ENCODE measurements around the gene SLC37A2. TPM values are rescaled to one million over a fixed set of nuclear protein-coding genes. Genes with fewer than 3 reads are reported as not detected.
"Not testable (repeated sequence)": the region's sequence is repeated elsewhere in the genome, so short reads cannot be mapped to it uniquely, and the experiment has no call there.

SLC37A2 gene
- total RNA-seq, 1 donor from 2014 or later, result 0.37 TPM

- Mint-ChIP-seq H3K36me3 (ENCODE audit: low read depth) (no peaks in the 10 kb centered on the region), H3K4me1 (ENCODE audit: low read depth) (peaks cover 10% of the 10 kb centered on the region), H3K9me3 (ENCODE audit: low read depth) (no peaks in the 10 kb centered on the region), H3K4me3 (ENCODE audit: unreplicated experiment) (no peak overlapping the region), H3K27ac (ENCODE audit: unreplicated experiment) (no peak overlapping the region), H3K27me3 (ENCODE audit: low read depth) (no peaks in the 10 kb centered on the region)
- DNase-seq (ENCODE audit: low spot score), result peak; percentile 87
- TF ChIP-seq CTCF (IDR thresholded peaks at IDR 0.05), result no peak
Measured at GRCh38 chr11:125085301-125086081, 22.4 kb downstream of the SLC37A2 start.

GRCh38 chr11:125086633-125087296, 23.7 kb downstream of the SLC37A2 start:
- Mint-ChIP-seq H3K4me1 (ENCODE audit: low read depth) (peaks cover 18% of the 10 kb centered on the region), H3K4me3 (ENCODE audit: unreplicated experiment) (no peak overlapping the region), H3K27ac (ENCODE audit: unreplicated experiment) (no peak overlapping the region), H3K27me3 (ENCODE audit: low read depth) (no peaks in the 10 kb centered on the region), H3K9me3 (ENCODE audit: low read depth) (no peaks in the 10 kb centered on the region), H3K36me3 (ENCODE audit: low read depth) (no peaks in the 10 kb centered on the region)
- TF ChIP-seq CTCF (IDR thresholded peaks at IDR 0.05), result no peak
- peak; percentile 64 for DNase-seq (ENCODE audit: low spot score)

- Mint-ChIP-seq H3K27me3 (ENCODE audit: low read depth) (no peaks in the 10 kb centered on the region), H3K4me1 (ENCODE audit: low read depth) (peaks cover 19% of the 10 kb centered on the region)
Measured at GRCh38 chr11:125088123-125088522, 25.0 kb downstream of the SLC37A2 start.

GRCh38 chr11:125088576-125089455, 25.7 kb downstream of the SLC37A2 start:
- TF ChIP-seq CTCF (IDR thresholded peaks at IDR 0.05), result no peak
- H3K27ac Mint-ChIP-seq (ENCODE audit: unreplicated experiment), result no peak overlapping the region
- H3K27me3 Mint-ChIP-seq (ENCODE audit: low read depth), result no peaks in the 10 kb centered on the region
- no peaks in the 10 kb centered on the region for H3K9me3 Mint-ChIP-seq (ENCODE audit: low read depth)
- no peak overlapping the region for H3K4me3 Mint-ChIP-seq (ENCODE audit: unreplicated experiment)
- peak; percentile 69 for DNase-seq (ENCODE audit: low spot score)
- peaks cover 15% of the 10 kb centered on the region for H3K4me1 Mint-ChIP-seq (ENCODE audit: low read depth)
- no peaks in the 10 kb centered on the region for H3K36me3 Mint-ChIP-seq (ENCODE audit: low read depth)

More at GRCh38 chr11:125088123-125088522, 25.0 kb downstream of the SLC37A2 start:
- no peaks in the 10 kb centered on the region for H3K36me3 Mint-ChIP-seq (ENCODE audit: low read depth)
- H3K27ac Mint-ChIP-seq (ENCODE audit: unreplicated experiment), result no peak overlapping the region
- H3K4me3 Mint-ChIP-seq (ENCODE audit: unreplicated experiment), result no peak overlapping the region
- no peaks in the 10 kb centered on the region for H3K9me3 Mint-ChIP-seq (ENCODE audit: low read depth)
- DNase-seq (ENCODE audit: low spot score), result no peak
- no peak for TF ChIP-seq CTCF (IDR thresholded peaks at IDR 0.05)

- H3K4me3 Mint-ChIP-seq (ENCODE audit: unreplicated experiment); H3K9me3 Mint-ChIP-seq (ENCODE audit: low read depth); H3K27ac Mint-ChIP-seq (ENCODE audit: unreplicated experiment); H3K36me3 Mint-ChIP-seq (ENCODE audit: low read depth); H3K27me3 Mint-ChIP-seq (ENCODE audit: low read depth): not testable (repeated sequence)
- DNase-seq (ENCODE audit: low spot score), result peak; percentile 58
- H3K4me1 Mint-ChIP-seq (ENCODE audit: low read depth), result peaks cover 15% of the 10 kb centered on the region
Measured at GRCh38 chr11:125089481-125089880, 26.4 kb downstream of the SLC37A2 start.

GRCh38 chr11:125090151-125090550, 27.0 kb downstream of the SLC37A2 start:
- not testable (repeated sequence) for H3K9me3 Mint-ChIP-seq (ENCODE audit: low read depth); H3K27ac Mint-ChIP-seq (ENCODE audit: unreplicated experiment); DNase-seq (ENCODE audit: low spot score); H3K4me3 Mint-ChIP-seq (ENCODE audit: unreplicated experiment); H3K27me3 Mint-ChIP-seq (ENCODE audit: low read depth); H3K36me3 Mint-ChIP-seq (ENCODE audit: low read depth)
- peaks cover 15% of the 10 kb centered on the region for H3K4me1 Mint-ChIP-seq (ENCODE audit: low read depth)

Data from chondrocyte (in vitro differentiated cells).